Measurements from ENCODE around the gene CHD2.

CHD2 gene

DNA sequence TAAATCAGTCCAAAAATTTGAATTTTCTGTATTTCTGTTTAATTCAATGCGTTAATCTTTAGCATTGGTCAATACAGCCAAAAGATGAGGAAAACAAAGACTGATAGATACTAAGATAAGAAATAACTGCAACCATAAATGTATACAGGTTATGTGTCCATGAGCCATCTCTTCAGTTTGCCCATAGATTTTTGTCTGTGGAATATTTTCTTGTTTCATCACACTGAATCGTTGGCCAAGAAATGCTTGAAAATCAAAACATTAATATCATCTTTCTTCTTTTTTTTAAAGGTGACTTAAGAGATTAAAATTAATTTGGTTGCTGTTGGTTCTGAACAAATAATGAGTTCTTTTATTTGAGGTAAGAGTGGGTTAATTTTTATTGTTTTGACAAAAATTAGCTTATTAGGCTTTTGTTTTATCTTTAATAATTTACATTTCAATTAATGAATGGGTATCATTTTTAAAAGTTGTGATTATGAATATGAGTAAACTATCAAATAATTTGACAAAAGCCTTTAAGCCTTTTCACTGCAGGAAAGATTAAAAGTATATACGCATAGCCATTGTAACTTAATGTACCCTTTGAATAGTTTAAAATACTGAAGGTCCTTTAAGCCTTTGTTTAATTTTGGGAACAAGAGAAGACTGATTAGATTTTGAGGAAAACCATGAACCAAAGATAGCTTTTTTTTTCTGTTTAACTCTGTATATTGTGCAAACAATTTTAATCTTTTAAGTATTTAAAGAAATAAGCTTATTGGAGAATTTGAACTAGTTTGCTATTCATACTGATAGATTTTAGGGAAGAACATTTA is 14.7 kb upstream of the CHD2 start:
- DNase-seq, result no peak

DNA sequence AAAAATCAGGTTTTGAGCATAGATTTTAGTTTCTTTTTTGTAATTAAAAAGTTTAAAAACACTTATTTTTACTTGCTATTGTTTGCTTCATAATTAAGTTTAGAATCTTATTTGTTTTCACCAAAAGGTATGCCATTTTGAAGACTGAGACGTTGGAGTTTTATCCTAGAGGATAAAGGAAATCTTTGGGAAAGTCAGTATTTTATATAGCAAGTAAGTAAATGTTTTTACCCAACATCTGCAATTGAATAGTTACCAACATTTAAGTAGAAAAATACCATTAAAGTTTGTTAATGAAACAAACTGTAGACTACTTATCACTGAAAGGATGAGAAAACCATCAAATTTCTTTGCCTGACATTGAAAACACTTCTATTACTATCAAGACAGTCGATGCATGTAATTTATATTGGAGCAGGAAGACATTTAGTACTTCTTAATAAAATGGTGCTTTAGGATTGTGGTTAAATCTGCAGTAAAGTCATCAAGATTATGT is 14.0 kb upstream of the CHD2 start:
- no peak for DNase-seq

DNA sequence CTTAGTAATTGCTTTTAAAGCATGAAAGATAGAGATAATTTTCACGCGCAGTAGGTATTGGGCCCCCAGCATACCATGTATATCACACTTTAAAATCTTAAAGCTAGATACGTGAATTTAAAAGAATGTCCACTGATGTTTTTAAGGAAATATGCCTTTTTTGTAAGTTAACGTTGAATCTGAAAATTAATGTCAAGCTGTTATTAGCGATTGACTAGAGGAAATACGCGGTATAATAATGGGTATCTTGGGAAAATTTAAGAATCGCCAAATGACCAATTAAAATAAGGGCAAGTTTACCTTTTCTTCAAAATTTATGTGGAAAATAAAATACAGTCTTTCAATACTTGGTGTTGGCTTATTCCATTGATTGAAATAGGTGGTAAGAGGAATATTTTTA is 13.3 kb upstream of the CHD2 start:
- DNase-seq, result no peak

DNA sequence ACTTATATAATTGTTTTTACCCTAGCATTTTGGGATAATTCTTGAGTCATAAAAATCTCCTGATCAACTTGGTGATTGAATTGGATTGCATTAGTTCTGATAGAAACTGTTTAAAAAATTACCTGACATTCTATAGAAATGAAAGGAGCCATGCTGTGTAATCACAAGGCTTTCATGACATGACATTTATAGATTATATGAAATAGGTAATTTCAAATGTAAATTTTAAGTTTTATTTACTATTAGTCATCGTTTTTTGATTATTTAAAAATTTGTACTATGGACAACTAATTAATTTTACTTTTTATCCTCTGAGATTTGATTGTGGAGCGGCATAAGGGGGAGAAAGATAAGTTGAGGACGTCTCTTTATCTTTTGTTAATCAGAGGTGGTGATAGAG is 12.3 kb upstream of the CHD2 start:
- DNase-seq, result no peak

DNA sequence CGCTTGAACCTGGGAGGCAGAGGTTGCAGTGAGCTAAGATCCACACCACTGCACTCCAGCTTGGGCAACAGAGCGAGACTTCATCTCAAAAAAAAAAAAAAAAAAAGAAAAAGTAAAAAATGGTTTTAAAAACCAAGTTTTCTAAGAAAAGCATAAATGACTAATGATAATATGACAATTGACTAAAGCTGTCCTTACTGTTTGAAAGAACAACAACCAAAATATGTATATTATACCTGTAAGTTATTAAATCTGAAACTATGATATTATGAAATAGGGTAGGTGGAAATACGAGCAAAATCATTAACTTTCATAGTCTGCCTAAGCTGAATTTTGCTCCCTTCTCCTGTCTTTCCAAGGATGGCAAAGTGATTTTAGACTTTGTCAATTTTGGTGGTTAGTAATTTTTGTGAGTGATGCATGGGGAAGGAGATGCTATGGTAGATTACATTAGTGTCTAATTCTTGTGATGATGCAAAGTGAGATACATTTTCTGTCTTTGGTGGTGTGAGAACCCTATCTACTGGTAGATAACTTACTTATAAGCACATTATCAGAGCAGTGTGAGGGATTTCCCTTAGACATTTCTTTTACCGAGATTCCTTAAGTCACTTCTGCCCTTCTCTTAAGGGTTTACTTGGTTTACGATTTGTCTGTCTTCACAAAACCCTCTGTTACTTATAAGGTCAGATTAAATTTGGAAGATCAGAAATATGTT is 10.6 kb upstream of the CHD2 start:
- no peak for DNase-seq

DNA sequence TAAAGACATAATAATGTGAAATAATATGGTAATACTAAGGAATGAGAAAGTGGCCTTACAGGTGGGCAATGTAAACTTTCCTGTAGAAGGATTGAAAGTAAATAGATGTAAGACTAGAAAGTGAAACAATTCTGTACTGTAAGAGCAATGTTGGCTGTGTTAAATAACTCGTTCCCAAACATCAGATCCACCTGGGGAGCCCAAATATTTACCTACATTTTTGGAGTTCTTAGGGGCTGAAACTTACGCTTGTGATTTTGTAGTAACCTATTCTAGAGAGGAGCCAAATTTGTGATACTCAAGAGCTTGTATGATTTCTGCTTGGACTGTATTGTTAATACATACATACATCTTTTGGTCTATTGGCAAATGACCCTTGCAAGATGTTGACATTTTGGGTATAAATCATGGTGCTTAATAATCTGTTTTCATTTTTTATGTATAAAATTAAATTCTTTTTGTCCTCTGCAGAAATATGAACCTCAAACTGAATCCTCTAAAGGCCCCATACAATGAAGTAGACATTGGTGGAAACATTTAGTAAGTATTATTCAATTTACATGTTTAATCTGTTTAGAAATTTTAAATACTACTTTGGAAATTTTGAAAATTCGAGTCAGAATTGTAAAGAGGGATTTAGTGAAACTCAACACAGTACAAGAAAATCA is 8.5 kb upstream of the CHD2 start:
- DNase-seq, result no peak

DNA sequence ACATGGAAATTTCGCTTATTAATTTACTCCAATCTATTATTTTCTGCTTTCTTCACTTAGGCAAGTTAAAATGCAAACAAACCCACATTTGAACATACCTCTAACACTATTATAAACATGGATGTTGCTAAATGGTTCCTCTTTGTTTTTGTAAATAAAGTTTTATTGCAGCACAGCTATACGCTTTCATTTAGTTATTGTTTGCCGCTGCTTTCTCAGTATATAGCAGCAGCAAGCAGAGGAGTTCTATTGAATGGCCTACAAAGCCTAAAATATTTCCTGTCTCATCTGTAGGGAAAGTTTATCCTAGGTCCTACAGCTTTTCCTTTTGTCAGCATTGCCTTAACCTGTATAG is 7.9 kb upstream of the CHD2 start:
- DNase-seq, result no peak

DNA sequence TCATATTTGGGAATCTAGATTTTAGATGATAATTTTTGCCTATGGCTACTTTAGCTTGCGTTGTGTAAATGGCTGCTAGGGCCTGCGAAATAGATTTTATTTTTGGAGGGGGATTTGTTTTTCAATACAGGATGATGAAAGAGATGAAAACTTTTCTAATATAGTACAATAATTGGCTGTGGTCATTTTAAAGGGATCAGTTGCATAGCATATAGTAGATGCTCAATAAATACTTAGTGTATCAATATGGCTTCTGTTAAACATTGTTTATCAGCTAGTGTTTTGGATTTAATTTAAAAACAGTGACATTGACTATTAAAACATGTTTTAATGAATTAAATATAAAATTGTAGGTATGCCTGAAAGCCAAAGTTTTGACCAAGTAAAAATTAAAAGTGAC is 6.9 kb upstream of the CHD2 start:
- no peak for DNase-seq

DNA sequence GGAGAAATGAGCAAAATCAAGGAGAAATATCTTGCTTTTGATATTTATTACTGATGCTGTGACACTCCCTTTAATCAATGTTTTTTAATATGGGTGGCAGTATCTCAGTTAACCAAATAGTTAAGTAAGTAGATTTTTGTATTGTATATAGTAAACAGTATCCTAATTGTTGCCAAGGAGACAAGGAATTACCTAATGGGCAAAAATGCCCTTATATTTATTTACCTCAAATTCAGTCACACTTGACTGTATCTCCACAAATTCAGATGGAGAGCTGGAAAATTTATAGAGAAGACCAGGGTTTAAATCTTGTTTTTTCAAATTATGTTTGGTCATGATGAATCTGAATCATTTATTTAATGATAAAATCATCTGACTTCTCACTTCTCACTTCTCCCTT is 3.6 kb upstream of the CHD2 start:
- no peak for DNase-seq

DNA sequence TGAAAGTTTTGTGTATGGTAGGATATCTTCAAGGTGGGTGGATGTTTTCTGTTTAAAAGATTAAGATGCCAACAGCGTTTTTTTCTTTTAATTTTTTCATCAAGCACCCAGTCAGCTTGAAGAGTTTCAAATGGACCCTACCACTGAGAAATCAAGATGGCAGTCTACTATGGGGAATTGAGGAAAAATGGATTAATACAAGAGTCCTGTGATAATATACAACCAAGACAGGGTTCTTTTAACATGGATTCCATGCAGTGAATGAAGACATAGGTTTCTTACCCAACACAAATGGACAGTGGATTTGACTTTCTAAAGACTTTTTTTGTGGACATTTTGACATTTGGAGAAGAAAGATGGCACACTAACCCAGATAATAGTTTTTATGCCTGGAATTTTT is 2.5 kb upstream of the CHD2 start:
- DNase-seq, result no peak

DNA sequence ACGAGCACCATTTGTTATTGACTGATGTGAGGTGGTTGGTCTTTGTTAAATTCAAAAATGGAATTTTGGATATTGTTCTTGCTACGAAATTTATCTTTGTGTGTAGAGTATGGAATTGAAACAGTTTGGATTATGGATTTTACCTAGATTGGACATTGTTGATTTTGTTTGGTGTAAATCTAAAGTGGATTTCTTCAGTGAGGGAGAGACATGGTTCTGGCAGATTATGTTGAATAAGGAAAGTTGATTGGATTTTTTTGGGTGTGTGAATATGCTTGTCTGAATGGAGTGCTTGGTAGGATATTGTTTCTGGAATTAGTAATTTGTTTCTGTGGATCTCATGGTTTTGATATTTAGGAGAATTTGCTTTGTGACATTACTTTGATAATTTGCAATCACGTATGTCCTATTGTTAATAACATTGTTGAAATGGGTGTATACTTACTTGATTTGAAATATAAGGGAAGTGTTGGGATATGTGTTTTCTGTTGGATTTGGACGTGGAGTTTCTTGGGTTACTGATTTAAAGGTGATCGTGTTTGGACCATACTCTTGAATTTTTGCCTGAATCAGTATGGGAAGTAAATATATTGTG is 1.0 kb upstream of the CHD2 start:
- DNase-seq, result no peak

DNA sequence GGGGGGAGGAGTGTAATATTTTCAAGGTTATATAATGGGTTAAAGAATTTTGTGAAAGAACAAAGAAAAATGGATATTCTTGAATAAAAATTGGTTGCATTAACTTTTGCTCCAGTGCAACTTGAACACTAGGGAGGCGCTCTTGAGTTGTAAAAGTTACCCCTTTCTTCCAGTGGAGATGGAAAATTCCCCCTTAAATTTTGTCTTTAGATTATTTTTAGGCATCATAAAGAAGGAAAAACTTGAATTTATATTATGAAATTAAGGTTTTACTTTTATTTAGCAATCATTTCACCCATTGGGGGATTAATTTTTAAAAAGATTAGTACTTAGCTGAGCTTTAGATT is 550 bp upstream of the CHD2 start:
- DNase-seq, result peak; percentile 79

DNA sequence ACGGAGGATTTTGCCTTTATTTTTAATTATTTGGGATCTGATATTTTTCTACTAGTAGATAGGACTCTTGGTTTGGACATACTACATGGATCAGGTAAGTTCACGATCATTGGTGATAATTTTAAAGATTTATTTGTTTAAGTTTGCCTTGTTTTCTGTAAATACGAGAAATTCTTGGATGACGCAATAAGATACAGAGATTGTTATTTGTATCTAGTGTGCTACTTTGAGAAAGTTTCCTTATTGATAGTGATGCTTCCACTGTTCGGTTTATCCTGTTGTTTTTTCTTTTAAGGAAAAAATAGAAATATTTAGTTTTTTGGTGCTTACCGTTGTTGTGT is 577 bp downstream of the CHD2 start:
- DNase-seq, result peak; percentile 56

DNA sequence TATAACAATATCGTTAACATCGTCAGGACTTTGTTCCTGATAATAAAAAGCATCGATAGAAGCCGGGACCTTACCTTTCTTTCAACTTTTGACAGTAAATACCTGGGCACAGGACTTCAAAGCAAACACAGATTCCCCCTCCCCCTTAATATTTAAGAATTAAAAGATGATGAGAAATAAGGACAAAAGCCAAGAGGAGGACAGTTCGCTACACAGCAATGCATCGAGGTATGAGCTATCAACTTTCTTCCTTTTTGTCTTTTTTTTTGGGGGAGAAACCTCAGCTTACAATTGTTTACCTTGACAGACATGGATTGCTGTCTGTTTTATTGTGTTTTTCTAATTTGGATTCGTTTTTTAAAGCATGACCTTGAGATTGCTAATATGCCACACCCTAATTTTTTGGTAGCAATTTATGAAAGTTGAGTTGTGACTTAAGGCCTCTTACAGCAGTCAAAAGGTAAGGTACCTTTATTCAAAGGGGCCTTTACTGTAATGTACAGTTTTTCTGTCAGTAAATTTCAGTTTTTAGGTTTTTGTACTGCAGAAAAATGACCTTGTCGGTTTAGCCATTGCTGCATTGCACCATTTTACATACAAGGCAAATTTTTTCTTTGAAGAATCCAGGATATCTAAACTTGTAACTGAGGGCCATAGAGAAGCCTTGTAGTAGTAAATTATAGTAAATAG is 1.1 kb downstream of the CHD2 start:
- peak; percentile 42 for DNase-seq

DNA sequence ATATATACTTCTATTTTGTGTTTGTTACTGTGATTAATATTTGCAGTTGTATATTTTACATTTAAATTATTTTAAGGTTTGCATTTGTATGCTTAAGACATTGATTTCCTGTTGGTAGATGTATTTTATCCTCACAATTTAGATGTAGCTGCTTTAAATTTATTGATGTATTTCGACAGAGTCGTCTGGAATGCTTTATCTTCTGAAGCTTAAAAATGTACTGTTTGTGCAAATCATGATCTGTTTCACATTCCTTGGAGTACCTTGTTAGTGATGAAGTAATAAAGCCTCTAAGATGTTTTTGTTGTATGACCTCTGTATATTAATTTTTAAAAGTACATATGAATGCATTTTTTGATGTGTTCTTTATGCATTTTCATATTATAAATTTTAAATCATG is 1.9 kb downstream of the CHD2 start:
- DNase-seq, result no peak

DNA sequence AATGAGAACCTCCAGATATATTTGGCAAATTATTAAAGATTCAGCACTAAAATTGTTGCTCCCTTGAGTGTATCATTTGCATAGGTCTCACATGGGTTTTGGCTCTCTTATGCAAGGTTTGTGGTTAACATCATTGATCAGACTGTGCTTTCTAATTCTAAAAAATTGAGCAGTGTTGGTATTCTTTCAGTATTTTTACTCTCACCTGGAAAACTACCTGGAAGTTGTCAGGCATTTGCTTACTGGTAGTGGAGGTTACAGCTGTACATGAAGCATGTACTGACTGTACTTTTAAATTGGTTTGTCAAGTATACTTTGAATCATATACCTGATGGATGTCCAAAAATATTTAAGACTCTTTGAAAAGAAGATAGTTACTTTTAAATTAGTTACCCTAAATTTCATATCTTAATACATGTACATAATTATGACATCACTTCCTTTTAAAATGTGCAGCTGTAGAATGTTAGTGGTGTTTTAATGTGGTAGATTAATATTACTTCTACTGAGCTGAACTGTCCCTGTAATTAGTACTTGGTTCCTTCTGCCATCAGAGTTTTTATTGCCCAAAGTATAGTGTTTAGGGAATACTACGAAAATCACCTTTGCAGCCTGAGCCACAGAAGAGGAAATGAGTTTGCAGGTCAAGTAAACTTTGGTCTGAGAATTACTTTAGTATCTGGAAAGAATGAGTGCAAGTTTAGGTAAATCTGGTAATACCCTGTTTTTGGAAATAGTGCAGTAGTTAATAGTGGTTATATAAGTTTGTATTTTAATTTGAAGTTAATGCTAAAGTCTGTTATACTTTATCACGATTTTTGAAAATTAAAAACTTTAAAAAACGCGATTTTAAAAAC is 2.8 kb downstream of the CHD2 start:
- peak; percentile 70 for DNase-seq

DNA sequence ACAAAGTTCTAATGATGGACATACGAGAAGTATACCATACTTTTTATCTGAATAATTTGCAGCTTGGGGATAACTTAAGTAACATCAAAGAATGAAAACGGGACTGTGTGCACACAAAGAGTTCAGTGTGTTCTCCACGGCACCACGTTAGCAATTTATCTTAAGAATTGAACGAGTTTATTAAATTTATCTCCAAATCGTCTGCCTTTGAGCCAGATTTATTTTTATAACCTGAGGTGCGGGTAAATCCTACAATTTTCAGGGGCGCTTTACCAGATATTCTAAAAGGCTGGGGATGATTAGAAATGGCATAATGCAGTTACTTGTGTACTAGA is 3.5 kb downstream of the CHD2 start:
- DNase-seq, result no peak

DNA sequence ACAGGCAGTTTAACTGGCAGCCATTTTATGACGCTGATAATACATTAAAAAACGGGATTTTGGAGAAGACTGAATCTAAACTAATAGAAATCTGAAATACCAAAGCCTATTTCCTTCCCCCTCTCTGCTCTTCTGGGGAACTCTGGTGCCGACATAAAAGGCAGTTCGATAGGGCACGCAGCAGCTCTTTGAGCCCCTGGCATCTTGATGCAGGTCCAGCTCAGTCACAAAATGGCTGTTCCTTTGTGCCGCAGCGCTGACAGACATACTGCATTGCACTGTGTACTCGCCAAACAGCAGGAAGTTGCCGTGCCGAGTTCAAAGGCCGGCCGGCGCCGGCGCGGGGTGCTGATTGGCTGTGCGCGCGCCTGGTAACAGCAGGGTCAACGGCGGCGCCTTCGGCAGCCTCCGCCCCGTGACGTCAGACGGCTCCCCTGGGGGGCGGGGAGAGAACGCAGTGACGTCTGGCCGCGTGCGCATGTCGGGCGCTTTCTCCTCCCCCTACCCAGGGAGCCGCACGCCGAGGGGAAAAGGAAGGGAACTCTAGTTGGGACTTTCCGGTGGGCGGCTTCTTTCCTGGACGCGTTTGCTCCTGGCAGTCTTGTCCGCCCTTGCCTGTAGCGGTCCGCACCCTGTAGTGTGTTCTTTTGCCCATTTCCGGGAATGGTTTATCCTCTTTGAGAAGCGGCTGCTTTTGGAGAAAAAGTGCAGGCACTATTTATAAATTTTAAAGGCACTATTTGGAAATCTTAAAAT is 4.0 kb downstream of the CHD2 start:
- DNase-seq, result peak; percentile 100

DNA sequence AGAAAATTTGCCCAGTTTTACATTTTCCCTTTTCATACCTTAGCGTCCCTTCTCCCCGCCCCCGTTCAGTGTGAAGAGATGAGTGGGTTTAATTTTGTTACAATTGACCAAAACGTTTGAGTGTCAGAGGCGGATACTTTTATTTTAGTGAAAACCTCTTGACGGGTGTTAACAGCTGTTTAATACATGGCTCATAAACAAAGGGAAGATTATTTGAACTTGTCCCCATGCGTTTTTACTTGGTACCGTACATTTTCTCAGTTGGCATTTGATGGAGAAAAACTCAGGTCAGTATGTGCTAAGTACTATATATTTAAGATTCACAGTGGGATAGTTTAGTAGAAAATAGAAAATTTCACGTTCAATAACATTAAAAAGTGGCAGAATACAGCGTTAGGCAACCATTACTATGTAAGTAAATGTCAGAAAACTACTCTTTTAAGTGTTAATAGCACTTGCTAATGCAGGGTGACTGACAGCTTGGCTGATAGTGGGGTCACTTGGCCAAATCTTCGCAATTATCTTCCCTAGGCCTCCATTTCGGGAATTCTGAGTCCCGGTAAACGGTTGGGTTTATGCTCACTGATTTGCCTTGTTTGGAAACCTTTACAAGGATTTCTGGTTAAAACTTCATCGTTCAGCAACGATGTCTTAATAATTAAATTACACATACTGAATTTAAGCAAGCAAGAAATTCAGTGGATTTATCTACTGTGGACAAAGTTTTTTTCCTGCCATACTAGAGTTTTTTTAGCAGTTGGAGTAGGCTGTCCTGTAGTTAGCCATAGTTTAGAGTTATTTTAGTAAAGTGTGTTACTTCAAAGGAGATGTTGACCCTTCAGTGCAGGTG is 4.8 kb downstream of the CHD2 start:
- DNase-seq, result peak; percentile 45

DNA sequence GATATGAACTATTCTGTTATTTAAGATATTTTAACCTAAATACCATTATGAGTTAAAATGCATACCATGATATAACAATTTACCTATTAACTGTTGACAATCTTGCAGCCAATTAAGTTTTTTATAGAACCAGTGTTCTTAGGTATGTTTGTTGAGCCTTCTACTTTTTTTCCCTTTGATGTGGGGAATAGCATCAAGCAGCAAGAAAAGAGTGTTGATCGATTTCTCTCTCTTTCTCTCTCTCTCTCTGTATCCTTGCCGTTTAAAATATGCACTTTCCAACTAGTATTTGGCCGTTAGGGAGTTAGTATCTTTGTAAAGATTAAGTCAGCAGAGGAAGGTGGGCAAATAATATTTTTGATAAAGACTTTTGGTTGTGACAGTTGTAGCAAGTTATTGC is 5.9 kb downstream of the CHD2 start:
- DNase-seq, result no peak
